Chondrocyte (in vitro differentiated cells): ENCODE data around the gene CYP27B1. TPM values are rescaled to one million over a fixed set of nuclear protein-coding genes. Genes with fewer than 3 reads are reported as not detected.

ENCODE experiments used
- DNase-seq: peaks from one replicate; pipeline ENCODE4 v3.0.0; 2021; ENCODE audit warnings: mixed read lengths, low spot score
- H3K27ac Mint-ChIP-seq: one replicate; pipeline ENCODE4 v1.8.0; 2021; ENCODE audit warnings: mild to moderate bottlenecking, moderate library complexity, mixed read lengths; ENCODE audit not compliant: unreplicated experiment
- H3K27me3 Mint-ChIP-seq: 2 replicates; pipeline ENCODE4 v1.8.0; 2021; ENCODE audit warnings: low read depth, mixed read lengths
- H3K36me3 Mint-ChIP-seq: 2 replicates; pipeline ENCODE4 v1.8.0; 2021; ENCODE audit warnings: low read depth, mixed read lengths
- H3K4me1 Mint-ChIP-seq: 2 replicates; pipeline ENCODE4 v1.8.0; 2021; ENCODE audit warnings: low read depth, mild to moderate bottlenecking, mixed read lengths
- H3K4me3 Mint-ChIP-seq: one replicate; pipeline ENCODE4 v1.8.0; 2021; ENCODE audit warnings: mild to moderate bottlenecking, moderate library complexity, mixed read lengths; ENCODE audit not compliant: unreplicated experiment
- H3K9me3 Mint-ChIP-seq: 2 replicates; pipeline ENCODE4 v1.8.0; 2021; ENCODE audit warnings: low read depth, mixed read lengths
- total RNA-seq: library from RNA; stranded (reverse); gene quantifications from 3 replicates; pipeline ENCODE4 v1.2.1, GENCODE V29; 2021
- TF ChIP-seq, protein P1 (sequence below): fragments of 200-600 bp; sonication (generic); IDR thresholded peaks from 2 replicates; pipeline ENCODE4 v1.5.0; 2021; ENCODE audit warnings: antibody characterized with exemption, mild to moderate bottlenecking, moderate library complexity

CYP27B1 gene
- total RNA-seq, 1 donor from 2014 or later, result 3.2 TPM

DNA sequence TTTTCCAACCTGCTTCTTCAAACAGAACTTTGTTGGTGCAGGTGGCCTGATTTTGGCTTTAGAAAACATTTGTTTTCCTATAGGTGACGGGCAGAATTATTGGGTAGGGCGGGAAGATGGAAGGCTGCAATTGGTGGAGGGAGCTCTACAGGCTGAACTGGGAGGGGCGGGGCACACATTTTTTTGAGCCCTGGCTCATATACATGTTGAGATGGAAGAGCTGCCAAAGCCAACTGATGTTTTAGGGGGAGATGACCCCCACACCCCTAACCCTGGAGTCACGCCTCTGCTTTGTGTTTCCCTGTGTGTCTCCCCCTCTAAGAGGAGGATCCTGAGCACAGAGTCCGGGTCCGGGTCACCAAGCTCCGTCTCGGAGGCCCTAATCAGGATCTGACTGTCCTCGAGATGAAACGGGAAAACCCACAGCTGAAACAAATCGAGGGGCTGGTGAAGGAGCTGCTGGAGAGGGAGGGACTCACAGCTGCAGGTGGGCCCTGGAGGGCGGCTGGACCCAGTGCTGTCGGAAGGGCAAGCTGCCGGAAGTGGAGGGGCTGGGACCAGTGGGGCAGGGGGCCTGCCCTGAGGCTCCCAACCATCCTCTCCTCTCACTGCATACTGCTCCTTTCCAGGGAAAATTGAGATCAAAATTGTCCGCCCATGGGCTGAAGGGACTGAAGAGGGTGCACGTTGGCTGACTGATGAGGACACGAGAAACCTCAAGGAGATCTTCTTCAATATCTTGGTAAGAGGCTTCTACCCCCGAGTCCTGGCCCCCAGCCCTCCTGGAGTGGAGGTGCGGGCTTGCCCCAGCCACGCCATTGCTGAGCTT, 46.9 kb downstream of the CYP27B1 start:
- H3K4me3 Mint-ChIP-seq, result no peak overlapping the region
- DNase-seq, result no peak
- peaks cover 32% of the 10 kb centered on the region for H3K36me3 Mint-ChIP-seq
- peaks cover 3% of the 10 kb centered on the region for H3K4me1 Mint-ChIP-seq
- H3K27ac Mint-ChIP-seq, result no peak overlapping the region
- no peaks in the 10 kb centered on the region for H3K9me3 Mint-ChIP-seq
- peaks cover 3% of the 10 kb centered on the region for H3K27me3 Mint-ChIP-seq
- TF ChIP-seq, protein P1, sequence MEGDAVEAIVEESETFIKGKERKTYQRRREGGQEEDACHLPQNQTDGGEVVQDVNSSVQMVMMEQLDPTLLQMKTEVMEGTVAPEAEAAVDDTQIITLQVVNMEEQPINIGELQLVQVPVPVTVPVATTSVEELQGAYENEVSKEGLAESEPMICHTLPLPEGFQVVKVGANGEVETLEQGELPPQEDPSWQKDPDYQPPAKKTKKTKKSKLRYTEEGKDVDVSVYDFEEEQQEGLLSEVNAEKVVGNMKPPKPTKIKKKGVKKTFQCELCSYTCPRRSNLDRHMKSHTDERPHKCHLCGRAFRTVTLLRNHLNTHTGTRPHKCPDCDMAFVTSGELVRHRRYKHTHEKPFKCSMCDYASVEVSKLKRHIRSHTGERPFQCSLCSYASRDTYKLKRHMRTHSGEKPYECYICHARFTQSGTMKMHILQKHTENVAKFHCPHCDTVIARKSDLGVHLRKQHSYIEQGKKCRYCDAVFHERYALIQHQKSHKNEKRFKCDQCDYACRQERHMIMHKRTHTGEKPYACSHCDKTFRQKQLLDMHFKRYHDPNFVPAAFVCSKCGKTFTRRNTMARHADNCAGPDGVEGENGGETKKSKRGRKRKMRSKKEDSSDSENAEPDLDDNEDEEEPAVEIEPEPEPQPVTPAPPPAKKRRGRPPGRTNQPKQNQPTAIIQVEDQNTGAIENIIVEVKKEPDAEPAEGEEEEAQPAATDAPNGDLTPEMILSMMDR, result no peak

DNA sequence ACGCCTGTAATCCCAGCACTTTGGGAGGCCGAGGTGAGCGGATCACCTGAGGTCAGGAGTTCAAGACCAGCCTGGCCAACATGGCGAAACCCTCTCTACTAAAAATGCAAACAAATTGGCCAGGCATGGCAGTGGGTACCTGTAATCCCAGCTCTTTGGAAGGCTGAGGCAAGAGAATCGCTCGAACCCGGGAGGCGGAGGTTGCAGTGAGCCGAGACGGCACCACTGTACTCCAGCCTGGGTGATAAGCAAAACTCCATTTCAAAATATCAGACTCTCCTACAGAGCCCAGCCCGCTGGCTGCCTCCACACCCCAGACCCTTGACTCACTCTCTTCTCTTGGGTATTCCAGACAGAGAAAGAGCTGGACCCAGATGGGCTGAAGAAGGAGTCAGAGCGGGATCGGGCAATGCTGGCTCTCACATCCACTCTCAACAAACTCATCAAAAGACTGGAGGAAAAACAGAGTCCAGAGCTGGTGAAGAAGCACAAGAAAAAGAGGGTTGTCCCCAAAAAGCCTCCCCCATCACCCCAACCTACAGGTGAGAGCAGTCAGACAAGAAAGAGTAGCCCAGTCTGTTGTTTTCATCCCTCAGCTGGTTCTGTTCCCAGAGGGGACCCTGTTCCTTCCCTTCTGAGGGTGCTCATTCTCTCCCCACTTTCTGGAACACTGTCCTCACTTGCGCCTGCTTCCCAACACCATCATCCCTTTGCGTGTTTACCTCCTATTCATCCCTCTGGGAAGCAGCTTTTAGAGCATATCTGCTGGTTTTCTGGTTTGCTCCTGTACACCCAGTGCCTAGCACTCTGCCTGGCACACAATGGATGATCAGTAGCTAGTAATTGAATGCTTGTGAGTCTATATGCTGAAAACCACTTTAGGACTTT, 48.0 kb downstream of the CYP27B1 start:
- peaks cover 32% of the 10 kb centered on the region for H3K36me3 Mint-ChIP-seq
- H3K4me1 Mint-ChIP-seq, result peaks cover 3% of the 10 kb centered on the region
- no peaks in the 10 kb centered on the region for H3K9me3 Mint-ChIP-seq
- no peak overlapping the region for H3K27ac Mint-ChIP-seq
- TF ChIP-seq, protein P1, result no peak
- no peaks in the 10 kb centered on the region for H3K27me3 Mint-ChIP-seq
- no peak for DNase-seq
- H3K4me3 Mint-ChIP-seq, result no peak overlapping the region

GRCh38 chr12:57717846-57718640, 48.8 kb downstream of the CYP27B1 start:
- Mint-ChIP-seq H3K27me3 (no peaks in the 10 kb centered on the region), H3K36me3 (peaks cover 32% of the 10 kb centered on the region), H3K27ac (no peak overlapping the region), H3K4me1 (peaks cover under 1% of the 10 kb centered on the region), H3K4me3 (no peak overlapping the region), H3K9me3 (no peaks in the 10 kb centered on the region)
- TF ChIP-seq, protein P1, result no peak
- DNase-seq, result no peak

- H3K36me3 Mint-ChIP-seq, result peaks cover 35% of the 10 kb centered on the region
- H3K27ac Mint-ChIP-seq, result no peak overlapping the region
- H3K27me3 Mint-ChIP-seq, result no peaks in the 10 kb centered on the region
- TF ChIP-seq, protein P1, result no peak
- no peaks in the 10 kb centered on the region for H3K4me1 Mint-ChIP-seq
- no peak overlapping the region for H3K4me3 Mint-ChIP-seq
- H3K9me3 Mint-ChIP-seq, result peaks cover under 1% of the 10 kb centered on the region
- DNase-seq, result no peak
Observed at GRCh38 chr12:57717131-57717530, 49.7 kb downstream of the CYP27B1 start.

DNA sequence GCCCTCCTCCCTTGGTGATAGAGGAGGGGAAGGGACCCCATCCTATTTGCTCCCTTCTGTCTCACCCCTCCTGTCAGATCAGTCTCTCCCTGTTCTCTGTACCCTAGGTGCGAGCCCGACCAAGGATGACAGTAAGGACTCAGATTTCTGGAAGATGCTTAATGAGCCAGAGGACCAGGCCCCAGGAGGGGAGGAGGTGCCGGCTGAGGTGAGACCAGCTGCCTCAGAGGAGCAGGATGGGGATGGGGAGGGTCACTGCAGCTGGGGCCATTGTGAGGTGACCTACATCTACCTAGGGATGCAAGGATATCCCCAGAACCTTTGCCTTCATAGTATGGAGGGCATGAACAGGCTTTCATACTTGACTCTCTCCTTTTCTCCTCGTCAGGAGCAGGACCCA, 50.6 kb downstream of the CYP27B1 start:
- no peak overlapping the region for H3K27ac Mint-ChIP-seq
- DNase-seq, result no peak
- TF ChIP-seq, protein P1, result no peak
- peaks cover 36% of the 10 kb centered on the region for H3K36me3 Mint-ChIP-seq
- H3K27me3 Mint-ChIP-seq, result no peaks in the 10 kb centered on the region
- H3K9me3 Mint-ChIP-seq, result peaks cover 4% of the 10 kb centered on the region
- no peaks in the 10 kb centered on the region for H3K4me1 Mint-ChIP-seq
- H3K4me3 Mint-ChIP-seq, result no peak overlapping the region
